AG10803 (cell line): ENCODE measurements around the gene LENG9.

Source experiments
- DNase-seq: peaks from one replicate; pipeline ENCODE4 v3.0.0; 2010; ENCODE audit warnings: low read depth
- H3K4me3 ChIP-seq: 2 replicates; pipeline ENCODE4 v1.5.1; 2011; ENCODE audit warnings: mild to moderate bottlenecking, low read length, control low read depth
- CTCF ChIP-seq: conservative IDR thresholded peaks from 2 replicates; pipeline ENCODE4 v1.5.1; 2011; ENCODE audit warnings: mild to moderate bottlenecking, low read length, control low read depth, inconsistent platforms

LENG9 gene

GRCh38 chr19:54415901-54416673 is 47.5 kb downstream of the LENG9 start:
- H3K4me3 ChIP-seq = no peak overlapping the region
- DNase-seq = no peak

GRCh38 chr19:54415208-54415900 is 48.2 kb downstream of the LENG9 start, which contains the start of gene TTYH1:
TSS of gene TTYH1 (plus strand) at chr19:54415464. CDS start at chr19:54415553, 89 bp downstream.
- no peak for TF ChIP-seq CTCF
- DNase-seq = no peak
- H3K4me3 ChIP-seq = no peak within 1 kb of the TSS

More at GRCh38 chr19:54415901-54416673, 47.5 kb downstream of the LENG9 start:
- no peak for TF ChIP-seq CTCF

GRCh38 chr19:54414156-54414555 is 49.4 kb downstream of the LENG9 start:
- H3K4me3 ChIP-seq = no peak overlapping the region
- DNase-seq = no peak
- TF ChIP-seq CTCF = no peak

- no peak overlapping the region for H3K4me3 ChIP-seq
- TF ChIP-seq CTCF = no peak
- no peak for DNase-seq
Observed at GRCh38 chr19:54412877-54413276, 50.7 kb downstream of the LENG9 start.
